Left lung (tissue), 10 donors: ENCODE data around the gene GNL2. TPM values are rescaled to one million over a fixed set of nuclear protein-coding genes. Genes with fewer than 3 reads are reported as not detected.
"Not testable (repeated sequence)": the region's sequence is repeated elsewhere in the genome, so short reads cannot be mapped to it uniquely, and the experiment has no call there.

Source experiments
- ATAC-seq: fragments of 200-7000 bp; cut with Tn5 transposase; one replicate; pipeline ENCODE4 v1.9.1; 2020; ENCODE audit warnings: moderate library complexity
- DNase-seq, 4 donors: peaks; one replicate each; pipeline ENCODE4 v3.0.0-alpha.2; 2013 to 2020
- H3K27ac ChIP-seq, 2 donors: fragments of 200-600 bp; sonication (generic) in 1 of 2; one replicate each; pipeline versions ENCODE4 v1.5.0 to v1.8.0; 2020 to 2021
- H3K27me3 ChIP-seq, 2 donors: fragments of 200-600 bp; sonication (generic) in 1 of 2; one replicate each; pipeline versions ENCODE4 v1.5.0 to v1.8.0; 2020 to 2021
- H3K36me3 ChIP-seq, 2 donors: fragments of 200-600 bp; sonication (generic) in 1 of 2; one replicate each; pipeline versions ENCODE4 v1.5.0 to v1.8.0; 2020 to 2021
- H3K4me1 ChIP-seq, 2 donors: fragments of 200-600 bp; one replicate each; pipeline ENCODE4 v1.8.0; 2021
- H3K4me3 ChIP-seq, 2 donors: fragments of 200-600 bp; sonication (generic) in 1 of 2; one replicate each; pipeline versions ENCODE4 v1.5.0 to v1.8.0; 2020 to 2021; ENCODE audit warnings: mild to moderate bottlenecking in 1 of 2
- H3K9me3 ChIP-seq, 2 donors: fragments of 200-600 bp; sonication (generic) in 1 of 2; one replicate each; pipeline versions ENCODE4 v1.5.0 to v1.8.0; 2020 to 2021
- CTCF ChIP-seq, 2 donors: fragments of 200-600 bp; sonication (generic) in 1 of 2; IDR thresholded peaks; one replicate each; pipeline versions ENCODE4 v1.5.0 to v1.8.0; 2021; ENCODE audit warnings: antibody characterized with exemption in 2 of 2
- intact Hi-C, 2 donors: fragments of 100-400 bp; cut with DNase I; formaldehyde crosslinking; loops; one replicate each; pipeline versions ENCODE4 v1.11.2 to v1.14.2; 2022
- polyA plus RNA-seq, 6 donors: library from polyadenylated mRNA; unstranded; fragments of 120-200 nt; gene quantifications; one replicate each; pipeline ENCODE4 v1.2.1, GENCODE V29; 2013; ENCODE audit not compliant: insufficient read length in 6 of 6
- total RNA-seq, 2 donors: library from RNA; stranded (reverse); fragmentation: NEBNext Ultra II Directional; extraction: Animal tissue kit (Norgen Biotek cat#: 25700); gene quantifications; one replicate each; pipeline ENCODE4 v1.2.1, GENCODE V29; 2021
- donor health status: DM: no; HTN: yes; CAD: no.
- donor health status: DM: no; HTN: no; CAD: no.

The GNL2 gene
- total and polyA plus RNA-seq, 8 donors, result 32.2 to 70.8 (median 62.3) TPM

DNA sequence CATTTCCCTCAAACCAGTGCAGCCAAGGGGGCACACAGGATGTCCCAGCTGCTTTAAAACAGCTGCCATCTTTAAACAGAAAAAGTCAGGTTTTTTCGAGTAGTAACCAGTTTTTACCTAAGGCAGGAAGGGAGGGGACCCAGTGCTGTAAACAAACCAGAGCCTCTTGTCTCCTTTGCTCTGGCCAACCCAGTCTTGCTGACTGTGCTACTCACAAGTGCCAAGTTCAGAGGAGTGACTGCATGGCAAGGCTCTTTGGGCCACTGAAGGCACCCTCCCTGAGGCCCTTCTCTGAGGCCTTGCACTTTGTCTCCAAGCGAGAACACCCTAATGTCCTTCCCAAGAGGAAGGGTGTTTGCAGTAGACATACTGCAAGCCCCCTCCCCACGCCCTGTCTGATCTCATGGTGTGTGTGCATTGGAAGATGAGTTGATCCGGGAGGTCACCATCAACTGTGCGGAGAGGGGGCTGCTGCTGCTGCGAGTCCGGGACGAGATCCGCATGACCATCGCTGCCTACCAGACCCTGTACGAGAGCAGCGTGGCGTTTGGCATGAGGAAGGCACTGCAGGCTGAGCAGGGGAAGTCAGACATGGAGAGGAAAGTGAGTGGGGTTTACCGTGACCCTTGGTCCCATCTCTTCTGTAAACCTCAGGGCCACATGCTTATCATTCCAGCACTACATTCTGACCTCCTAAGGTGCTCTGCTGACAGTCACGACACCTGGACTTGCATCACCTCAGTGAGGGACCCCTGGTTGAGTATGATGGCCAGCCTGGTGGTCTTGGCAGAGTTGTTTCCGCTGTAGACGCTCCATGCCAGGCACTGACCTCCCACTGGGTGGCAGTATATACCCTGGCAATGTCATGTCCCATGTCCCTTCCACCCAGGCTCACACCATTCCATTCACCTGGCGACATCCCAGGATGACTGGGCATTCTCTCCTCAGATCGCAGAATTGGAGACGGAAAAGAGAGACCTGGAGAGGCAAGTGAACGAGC is 34.3 kb downstream of the GNL2 start:
- Histone ChIP-seq H3K36me3 (peaks cover 0 to 38% of the 10 kb centered on the region in 2 donors), H3K4me3 (no peak overlapping the region), H3K27ac (no peak overlapping the region), H3K9me3 (no peaks in the 10 kb centered on the region), H3K4me1 (peaks cover 0 to 4% of the 10 kb centered on the region in 2 donors), H3K27me3 (no peaks in the 10 kb centered on the region)
- ATAC-seq, result peak; percentile 24
- peak in 1 of 4 donors; percentile 10 for DNase-seq
- TF ChIP-seq CTCF (IDR thresholded peaks at IDR 0.05), result peak in 1 of 2 donors; percentile 46
- intact Hi-C loops, result no loop called here

DNA sequence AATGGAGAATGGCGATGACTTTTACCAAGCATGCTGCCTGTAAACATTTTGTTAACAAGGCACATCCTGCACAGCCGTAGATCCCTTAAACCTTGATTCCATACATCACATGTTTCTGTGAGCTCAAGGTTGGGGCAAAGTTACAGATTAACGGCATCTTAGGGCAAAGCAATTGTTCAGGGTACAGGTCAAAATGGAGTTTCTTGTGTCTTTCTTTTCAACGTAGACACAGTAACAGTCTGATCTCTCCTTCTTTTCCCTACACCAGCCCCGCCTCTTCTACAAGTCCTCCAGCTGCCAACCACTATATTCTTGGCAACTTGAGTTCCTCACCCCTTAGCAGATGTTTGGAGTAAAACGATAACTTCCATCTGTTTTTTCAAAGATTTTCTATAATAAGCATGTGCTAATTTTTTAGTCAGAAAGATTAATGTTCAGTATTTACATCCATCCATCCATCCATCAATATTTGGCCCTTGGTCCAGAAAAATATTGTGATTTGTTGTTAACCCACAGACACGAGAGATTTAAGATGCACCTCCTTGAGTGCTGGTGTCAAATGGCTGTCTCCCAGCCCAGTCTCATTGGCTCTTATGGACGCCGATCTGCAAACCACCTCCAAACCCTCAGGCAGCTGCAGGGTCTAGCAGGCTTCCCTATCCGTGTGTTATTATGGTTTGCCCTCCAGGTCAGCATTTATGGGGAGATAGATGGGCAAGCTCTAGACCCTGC is 35.2 kb downstream of the GNL2 start:
- H3K27me3 ChIP-seq, result no peaks in the 10 kb centered on the region
- no peak overlapping the region for H3K27ac ChIP-seq
- no peaks in the 10 kb centered on the region for H3K9me3 ChIP-seq
- DNase-seq, result peak in 1 of 4 donors; percentile 33
- H3K4me1 ChIP-seq, result peaks cover 0 to 11% of the 10 kb centered on the region in 2 donors
- peaks cover 0 to 29% of the 10 kb centered on the region in 2 donors for H3K36me3 ChIP-seq
- no peak for TF ChIP-seq CTCF (IDR thresholded peaks at IDR 0.05)
- no peak for ATAC-seq
- H3K4me3 ChIP-seq, result no peak overlapping the region
- intact Hi-C loops, result no loop called here

DNA sequence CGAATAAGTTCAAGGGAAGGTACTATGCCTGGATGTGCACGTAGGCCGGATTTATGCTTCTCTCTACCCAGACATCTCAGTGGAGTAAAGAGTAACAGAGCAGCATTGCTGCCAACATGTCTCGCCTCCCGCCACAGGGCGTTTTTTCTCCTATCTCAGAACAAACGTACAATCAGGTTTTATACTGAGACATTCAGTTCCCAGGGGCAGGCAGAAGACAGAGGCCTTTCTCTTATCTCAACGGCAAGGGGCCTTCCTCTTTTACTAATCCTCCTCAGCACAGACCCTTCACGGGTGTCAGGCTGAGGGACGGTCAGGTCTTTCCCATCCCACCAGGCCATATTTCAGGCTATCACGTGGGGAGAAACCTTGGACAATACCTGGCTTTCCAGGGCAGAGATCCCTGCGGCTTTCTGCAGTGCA is 35.8 kb downstream of the GNL2 start:
- ATAC-seq, H3K9me3 ChIP-seq, H3K4me3 ChIP-seq, intact Hi-C loops, DNase-seq, H3K27me3 ChIP-seq, H3K27ac ChIP-seq: not testable (repeated sequence)
- peaks cover 0 to 11% of the 10 kb centered on the region in 2 donors for H3K4me1 ChIP-seq
- H3K36me3 ChIP-seq, result peaks cover 0 to 23% of the 10 kb centered on the region in 2 donors

DNA sequence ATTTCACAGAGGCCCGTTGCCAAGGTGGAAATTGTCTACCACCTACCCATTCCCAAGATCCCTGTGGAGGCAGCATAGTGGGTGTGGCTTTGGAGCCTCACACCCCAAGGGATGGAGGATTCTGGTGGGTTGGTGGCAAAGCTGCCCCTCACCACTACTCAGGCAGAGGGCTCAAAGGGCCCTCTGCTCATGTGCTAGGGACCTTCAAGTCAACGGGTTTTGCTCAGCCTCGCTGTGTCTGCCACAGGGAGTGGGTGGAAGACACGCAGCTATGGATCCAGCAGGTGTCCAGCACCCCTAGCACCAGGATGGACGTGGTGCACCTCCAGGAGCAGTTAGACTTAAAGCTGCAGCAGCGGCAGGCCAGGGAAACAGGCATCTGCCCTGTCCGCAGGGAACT is 36.7 kb downstream of the GNL2 start:
- TF ChIP-seq CTCF (IDR thresholded peaks at IDR 0.05), result no peak
- DNase-seq (no peak), ATAC-seq (no peak)
- no peak overlapping the region for H3K4me3 ChIP-seq
- H3K4me1 ChIP-seq, result peaks cover 0 to 16% of the 10 kb centered on the region in 2 donors
- no peak overlapping the region for H3K27ac ChIP-seq
- no peaks in the 10 kb centered on the region for H3K9me3 ChIP-seq
- H3K27me3 ChIP-seq, result no peaks in the 10 kb centered on the region
- peaks cover 0 to 15% of the 10 kb centered on the region in 2 donors for H3K36me3 ChIP-seq
- intact Hi-C loops, result no loop called here

DNA sequence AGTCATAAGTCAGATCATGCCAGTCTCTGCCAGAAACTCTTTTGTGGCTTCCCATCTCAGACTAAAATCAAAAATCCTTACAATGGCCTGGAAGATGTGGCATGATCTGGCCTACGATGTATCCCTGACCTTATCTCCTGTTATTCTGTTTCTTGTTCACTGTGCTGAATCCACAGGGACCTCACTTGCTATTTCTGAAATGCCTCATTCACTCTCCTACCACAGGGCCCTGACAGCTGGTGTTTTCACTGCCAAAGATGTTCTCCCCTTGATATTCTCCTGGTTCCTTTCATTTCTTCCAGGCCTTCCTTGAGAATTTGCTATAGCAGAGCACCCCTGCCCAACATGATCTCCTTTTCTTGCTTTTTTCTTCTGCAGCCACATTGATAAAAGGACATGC is 37.3 kb downstream of the GNL2 start:
- intact Hi-C loops, result no loop called here
- no peaks in the 10 kb centered on the region for H3K27me3 ChIP-seq

More for the DNA sequence above, 37.3 kb downstream of the GNL2 start:
- no peak for TF ChIP-seq CTCF (IDR thresholded peaks at IDR 0.05)
- no peaks in the 10 kb centered on the region for H3K9me3 ChIP-seq
- no peak overlapping the region for H3K4me3 ChIP-seq
- no peak overlapping the region for H3K27ac ChIP-seq
- no peak for DNase-seq
- ATAC-seq, result no peak
- peaks cover 1 to 18% of the 10 kb centered on the region in 2 donors for H3K4me1 ChIP-seq
- H3K36me3 ChIP-seq, result peaks cover 0 to 14% of the 10 kb centered on the region in 2 donors
